Raji (cell line): ENCODE data around the gene PNPLA7.

ENCODE experiments used
- POLR2A ChIP-seq: IDR thresholded peaks from 2 replicates; pipeline ENCODE4 v1.6.1; 2011; ENCODE audit warnings: low read depth, low read length, control low read depth; ENCODE audit not compliant: insufficient read depth

The PNPLA7 gene

DNA sequence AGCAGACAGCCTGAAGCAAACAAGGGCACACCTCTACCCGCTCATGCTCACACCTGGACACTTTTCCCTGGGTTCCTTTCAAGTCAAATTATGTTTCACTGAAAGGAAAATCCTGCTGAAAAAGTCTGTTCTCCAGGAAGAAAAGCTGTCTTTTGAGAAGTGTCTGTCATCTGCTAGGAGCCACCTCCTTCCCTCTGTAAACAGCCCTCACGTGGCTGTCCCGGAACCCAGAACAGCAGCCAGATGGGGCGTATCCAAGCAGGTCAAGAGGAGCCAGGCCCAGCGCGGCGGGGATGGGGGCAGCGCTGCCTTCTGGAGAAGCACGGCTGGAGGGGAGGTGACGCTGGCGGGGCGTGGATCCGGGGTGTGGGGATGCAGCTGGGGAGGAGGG, at the start of gene PNPLA7:
TSS of gene PNPLA7 (minus strand) at position 172 of the 391 bp plus-strand sequence. CDS start 205 bp downstream, outside the sequence.
- no peak for TF ChIP-seq POLR2A

GRCh38 chr9:137598943-137599342, 48.7 kb upstream of the PNPLA7 start:
- TF ChIP-seq POLR2A, result no peak

DNA sequence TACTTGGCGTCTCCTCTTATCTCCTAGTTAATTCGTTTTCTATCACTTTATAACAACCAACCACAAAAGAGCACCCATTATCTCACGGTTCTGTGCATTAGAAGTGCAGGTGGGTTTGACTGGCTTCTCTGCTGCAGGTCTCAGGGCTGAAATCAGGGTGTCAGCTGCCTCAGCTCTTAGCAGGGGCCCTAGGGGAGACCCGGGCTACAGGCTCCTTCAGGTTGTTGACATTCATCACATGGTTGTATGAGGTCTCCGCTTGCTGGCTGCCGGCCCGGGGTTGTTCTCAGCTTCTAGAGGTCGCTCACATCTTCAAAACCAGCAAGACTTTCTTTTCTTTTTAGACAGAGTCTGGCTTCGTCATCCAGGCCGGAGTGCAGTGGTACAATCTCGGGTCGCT, 43.0 kb upstream of the PNPLA7 start:
- TF ChIP-seq POLR2A, result no peak

- TF ChIP-seq POLR2A, result no peak
These were observed 42.6 kb upstream of the PNPLA7 start for GRCh38 chr9:137592767-137593166.

GRCh38 chr9:137590469-137591383, 40.5 kb upstream of the PNPLA7 start, which contains the start of gene ZMYND19:
TSS of gene ZMYND19 (minus strand) at chr9:137590512. CDS start at chr9:137590263, 249 bp downstream.
- TF ChIP-seq POLR2A, result peak; percentile 70

- no peak for TF ChIP-seq POLR2A
These were observed 39.9 kb upstream of the PNPLA7 start for GRCh38 chr9:137590123-137590468.

GRCh38 chr9:137589441-137590122, 39.4 kb upstream of the PNPLA7 start:
- TF ChIP-seq POLR2A, result no peak

GRCh38 chr9:137588891-137589290, 38.7 kb upstream of the PNPLA7 start:
- TF ChIP-seq POLR2A, result no peak

GRCh38 chr9:137588311-137588710, 38.1 kb upstream of the PNPLA7 start:
- no peak for TF ChIP-seq POLR2A

GRCh38 chr9:137586854-137587253, 36.7 kb upstream of the PNPLA7 start:
- no peak for TF ChIP-seq POLR2A

DNA sequence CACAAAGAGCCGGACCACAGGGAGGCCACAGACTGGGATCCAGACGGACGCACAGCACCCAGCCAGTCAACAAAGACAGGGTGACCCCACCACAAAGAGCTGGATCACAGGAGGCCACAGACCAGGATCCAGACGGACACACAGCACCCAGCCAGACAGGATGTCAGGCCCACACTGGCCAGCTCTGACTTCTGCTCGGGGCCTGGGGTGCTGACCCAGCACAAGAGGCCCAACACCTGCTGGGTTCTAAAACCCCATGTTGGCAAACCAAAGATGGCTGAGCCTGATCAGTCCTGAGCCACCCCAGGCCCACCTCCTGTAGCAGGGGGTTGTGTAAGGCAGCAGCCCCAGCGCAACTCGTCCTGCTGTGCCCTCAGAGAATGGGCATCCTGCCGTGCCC, 33.8 kb upstream of the PNPLA7 start:
- TF ChIP-seq POLR2A, result no peak

DNA sequence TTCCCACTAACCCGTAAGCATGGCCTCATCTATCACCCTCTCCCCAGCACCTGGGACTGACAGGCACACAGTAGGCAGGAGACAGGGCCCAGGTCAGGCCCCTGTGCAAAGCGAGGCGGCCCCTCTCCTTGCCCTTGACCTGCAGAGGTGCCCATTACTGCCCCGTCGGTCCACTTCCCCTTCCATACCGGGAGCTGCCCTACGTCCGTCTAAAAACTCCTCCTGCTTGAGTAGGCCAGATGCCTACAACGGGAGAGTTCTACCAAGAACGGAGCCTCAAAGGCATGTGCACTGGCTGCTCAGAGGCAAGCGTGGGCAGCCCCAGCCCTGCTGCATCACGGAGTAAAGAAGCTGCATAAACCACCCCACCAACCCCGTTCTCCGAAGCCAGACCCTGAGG, 33.1 kb upstream of the PNPLA7 start:
- TF ChIP-seq POLR2A, result no peak

DNA sequence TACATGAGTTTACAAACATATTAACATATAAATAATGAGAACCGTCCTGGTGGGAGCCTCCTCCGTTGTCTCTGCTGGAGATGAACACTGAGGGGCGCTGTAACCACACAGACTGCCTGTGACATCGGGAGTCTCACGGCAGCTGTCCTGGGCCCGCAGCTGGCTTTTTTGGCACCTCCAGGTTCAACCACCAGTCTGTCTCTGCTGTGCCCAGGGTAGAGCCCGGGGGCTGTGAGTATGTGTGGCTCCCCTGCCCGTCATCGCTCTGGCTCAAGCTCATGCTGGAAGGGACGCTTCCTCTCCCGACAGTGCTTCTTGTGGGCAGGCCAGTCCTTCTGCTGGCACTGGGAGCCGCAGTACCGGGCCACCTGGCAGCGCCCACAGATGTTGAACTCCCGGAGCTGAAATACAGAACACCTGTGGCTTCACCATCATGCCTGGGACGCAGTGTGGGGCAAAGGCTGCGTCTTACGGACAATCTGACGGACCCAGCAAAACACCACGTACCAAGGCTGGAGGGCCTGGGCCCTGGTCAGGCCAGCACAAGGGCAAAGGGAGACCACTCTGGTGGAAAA, 32.2 kb upstream of the PNPLA7 start:
- TF ChIP-seq POLR2A, result no peak

DNA sequence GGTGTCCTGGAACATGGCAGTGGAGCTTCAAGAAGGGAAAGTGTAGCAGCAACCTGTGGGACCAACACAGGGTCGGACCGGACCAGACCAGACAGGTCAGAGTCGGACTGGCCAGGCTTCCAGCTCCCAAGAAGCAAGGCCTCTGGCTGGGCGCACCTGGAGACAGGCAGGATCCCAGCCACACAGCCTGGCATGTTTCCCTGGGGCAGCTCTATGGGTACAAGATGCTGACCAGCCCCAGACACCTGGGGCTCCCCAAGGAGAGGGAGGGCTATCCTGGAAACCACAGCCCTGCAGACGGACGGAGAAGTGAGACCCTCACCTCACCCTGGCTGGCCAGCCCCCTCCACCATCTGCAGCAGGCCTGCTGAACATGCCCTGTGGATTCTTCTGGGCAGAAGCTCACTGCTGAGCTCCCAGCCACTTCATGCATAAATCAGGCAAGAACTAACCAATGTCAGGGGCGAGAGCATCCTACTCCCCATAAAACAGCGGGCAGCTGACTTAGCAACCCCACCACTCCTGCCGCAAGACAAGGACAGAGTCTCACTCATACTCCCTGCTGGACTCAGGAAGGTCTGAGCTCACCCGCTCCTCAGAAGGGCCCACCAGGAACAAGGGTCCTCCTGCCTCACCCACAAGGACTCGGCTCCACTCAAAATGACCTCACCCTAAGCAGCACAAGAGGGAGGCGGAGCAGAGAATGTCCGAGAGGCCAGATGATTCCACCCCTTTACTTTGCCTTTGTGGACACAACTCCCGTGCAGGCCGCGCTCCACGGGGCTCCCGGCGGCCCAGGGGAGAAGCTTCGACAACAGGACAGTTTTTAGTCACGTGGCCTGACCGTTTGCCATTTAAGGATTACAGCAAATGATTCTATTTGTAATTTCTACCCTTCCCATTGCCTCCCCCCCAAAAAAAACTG, 31.4 kb upstream of the PNPLA7 start:
- TF ChIP-seq POLR2A, result no peak

DNA sequence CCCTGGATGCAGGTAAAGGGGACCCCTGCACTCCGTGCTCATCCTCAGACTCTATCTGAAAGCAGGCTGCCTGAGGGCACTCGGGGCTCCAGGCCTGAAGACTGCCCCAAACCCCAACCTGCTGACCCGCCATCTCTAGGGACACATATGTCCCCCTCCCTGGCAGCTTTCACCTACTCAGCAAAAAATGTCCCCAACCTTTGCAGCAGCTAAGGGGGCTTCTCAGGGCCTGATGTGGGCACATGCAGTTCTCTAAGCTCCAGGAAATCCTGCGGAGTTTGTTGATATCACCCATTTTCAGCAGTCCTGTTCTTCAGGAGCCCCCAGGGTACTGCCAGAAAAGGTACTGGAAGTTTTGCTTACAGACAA, 30.7 kb upstream of the PNPLA7 start:
- TF ChIP-seq POLR2A, result no peak
